Uterus (tissue), 2 donors: ENCODE results near the gene PRKN.

ENCODE experiments used
- POLR2A ChIP-seq, 2 donors: fragments of 450-650 bp; IDR thresholded peaks; one replicate each; pipeline ENCODE4 v1.6.1; 2016; ENCODE audit warnings: antibody characterized with exemption in 2 of 2, mild to moderate bottlenecking in 1 of 2, moderate library complexity in 1 of 2
- TF ChIP-seq, protein P1 (sequence below), 4 experiments: fragments of 200-600 bp in 2 of 4; fragments of 450-650 bp in 2 of 4; sonication (generic) in 2 of 4; IDR thresholded peaks; one replicate each; pipeline ENCODE4 v1.5.1; 2016 to 2019; ENCODE audit warnings: antibody characterized with exemption in 4 of 4, mild to moderate bottlenecking in 2 of 4, moderate library complexity in 1 of 4

GRCh38 chr6:161884782-161885181 is 842.8 kb downstream of the PRKN start:
- TF ChIP-seq, protein P1, sequence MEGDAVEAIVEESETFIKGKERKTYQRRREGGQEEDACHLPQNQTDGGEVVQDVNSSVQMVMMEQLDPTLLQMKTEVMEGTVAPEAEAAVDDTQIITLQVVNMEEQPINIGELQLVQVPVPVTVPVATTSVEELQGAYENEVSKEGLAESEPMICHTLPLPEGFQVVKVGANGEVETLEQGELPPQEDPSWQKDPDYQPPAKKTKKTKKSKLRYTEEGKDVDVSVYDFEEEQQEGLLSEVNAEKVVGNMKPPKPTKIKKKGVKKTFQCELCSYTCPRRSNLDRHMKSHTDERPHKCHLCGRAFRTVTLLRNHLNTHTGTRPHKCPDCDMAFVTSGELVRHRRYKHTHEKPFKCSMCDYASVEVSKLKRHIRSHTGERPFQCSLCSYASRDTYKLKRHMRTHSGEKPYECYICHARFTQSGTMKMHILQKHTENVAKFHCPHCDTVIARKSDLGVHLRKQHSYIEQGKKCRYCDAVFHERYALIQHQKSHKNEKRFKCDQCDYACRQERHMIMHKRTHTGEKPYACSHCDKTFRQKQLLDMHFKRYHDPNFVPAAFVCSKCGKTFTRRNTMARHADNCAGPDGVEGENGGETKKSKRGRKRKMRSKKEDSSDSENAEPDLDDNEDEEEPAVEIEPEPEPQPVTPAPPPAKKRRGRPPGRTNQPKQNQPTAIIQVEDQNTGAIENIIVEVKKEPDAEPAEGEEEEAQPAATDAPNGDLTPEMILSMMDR (IDR thresholded peaks at IDR 0.05) = no peak
- TF ChIP-seq POLR2A (IDR thresholded peaks at IDR 0.05) = no peak
